Epithelial cell of esophagus (primary cell): Measurements from ENCODE around the gene DOCK8.

Experiments used
- DNase-seq: peaks from one replicate; pipeline ENCODE4 v3.0.0; 2010; ENCODE audit warnings: low read depth
- H3K4me3 ChIP-seq: 2 replicates; pipeline ENCODE4 v1.5.1; 2011; ENCODE audit warnings: mild to moderate bottlenecking, low read length, control low read depth
- TF ChIP-seq, protein P1 (sequence below): IDR thresholded peaks from 2 replicates; pipeline ENCODE4 v1.5.1; 2011; ENCODE audit warnings: low read depth, mild to moderate bottlenecking, low read length, control low read depth, inconsistent platforms; ENCODE audit not compliant: insufficient read depth; ENCODE audit errors: missing control alignments

DOCK8 gene

DNA sequence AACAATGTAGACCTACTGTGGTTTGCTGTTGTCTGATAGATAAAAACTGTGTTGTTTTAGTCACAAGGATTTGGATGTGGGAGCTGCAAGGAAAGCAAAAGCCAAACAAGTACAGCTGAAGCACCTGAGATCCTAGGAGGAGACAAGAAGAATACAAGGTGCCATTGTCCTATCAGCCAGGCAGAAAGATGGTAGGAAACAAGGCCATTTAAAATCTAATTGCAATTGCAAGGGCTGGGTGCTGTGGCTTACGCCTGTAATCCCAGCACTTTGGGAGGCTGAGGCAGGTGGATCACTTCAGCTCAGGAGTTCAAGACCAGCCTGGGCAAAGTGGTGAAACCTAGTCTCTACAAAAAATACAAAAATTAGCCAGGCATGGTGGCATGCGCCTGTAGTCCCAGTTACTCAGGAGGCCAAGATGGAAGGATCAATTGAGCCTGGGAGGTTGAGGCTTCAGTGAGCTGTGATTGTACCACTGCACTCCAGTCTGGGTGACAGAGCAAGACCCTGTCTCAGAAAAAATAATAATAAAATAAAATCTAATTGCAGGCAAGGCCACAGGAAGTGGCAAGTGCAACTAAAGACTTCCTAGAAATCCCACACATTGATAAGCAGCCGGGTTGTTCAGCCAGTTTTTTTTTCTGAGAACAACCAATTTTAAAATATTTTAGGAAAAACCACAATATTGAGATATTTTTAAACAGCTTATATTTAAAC lies 22.6 kb downstream of the DOCK8 start:
- no peak overlapping the region for H3K4me3 ChIP-seq
- TF ChIP-seq, protein P1, sequence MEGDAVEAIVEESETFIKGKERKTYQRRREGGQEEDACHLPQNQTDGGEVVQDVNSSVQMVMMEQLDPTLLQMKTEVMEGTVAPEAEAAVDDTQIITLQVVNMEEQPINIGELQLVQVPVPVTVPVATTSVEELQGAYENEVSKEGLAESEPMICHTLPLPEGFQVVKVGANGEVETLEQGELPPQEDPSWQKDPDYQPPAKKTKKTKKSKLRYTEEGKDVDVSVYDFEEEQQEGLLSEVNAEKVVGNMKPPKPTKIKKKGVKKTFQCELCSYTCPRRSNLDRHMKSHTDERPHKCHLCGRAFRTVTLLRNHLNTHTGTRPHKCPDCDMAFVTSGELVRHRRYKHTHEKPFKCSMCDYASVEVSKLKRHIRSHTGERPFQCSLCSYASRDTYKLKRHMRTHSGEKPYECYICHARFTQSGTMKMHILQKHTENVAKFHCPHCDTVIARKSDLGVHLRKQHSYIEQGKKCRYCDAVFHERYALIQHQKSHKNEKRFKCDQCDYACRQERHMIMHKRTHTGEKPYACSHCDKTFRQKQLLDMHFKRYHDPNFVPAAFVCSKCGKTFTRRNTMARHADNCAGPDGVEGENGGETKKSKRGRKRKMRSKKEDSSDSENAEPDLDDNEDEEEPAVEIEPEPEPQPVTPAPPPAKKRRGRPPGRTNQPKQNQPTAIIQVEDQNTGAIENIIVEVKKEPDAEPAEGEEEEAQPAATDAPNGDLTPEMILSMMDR = no peak
- DNase-seq = no peak

DNA sequence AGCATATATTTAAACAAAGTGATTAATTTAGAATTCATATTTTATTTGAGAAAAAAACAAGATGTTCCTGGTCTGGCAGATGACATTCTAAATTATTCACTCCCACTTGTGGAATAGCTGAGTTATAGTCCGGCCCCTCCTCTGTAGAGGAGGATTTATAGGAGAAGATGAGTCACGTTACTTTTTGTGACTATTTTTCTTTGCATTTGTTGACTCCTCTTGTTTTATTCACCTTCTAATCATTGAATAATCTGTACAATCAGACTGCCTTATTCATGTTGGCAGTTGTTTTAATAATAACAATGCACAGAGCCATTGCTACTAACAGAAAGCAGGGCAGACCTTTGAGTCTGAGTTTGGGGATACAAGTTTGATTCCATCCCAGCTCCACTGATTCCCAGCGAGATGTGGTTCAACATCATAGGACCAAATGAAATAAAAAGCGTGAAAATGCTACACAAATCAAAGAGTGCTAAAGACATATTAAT lies 23.2 kb downstream of the DOCK8 start:
- H3K4me3 ChIP-seq = no peak overlapping the region
- TF ChIP-seq, protein P1 = no peak
- no peak for DNase-seq

DNA sequence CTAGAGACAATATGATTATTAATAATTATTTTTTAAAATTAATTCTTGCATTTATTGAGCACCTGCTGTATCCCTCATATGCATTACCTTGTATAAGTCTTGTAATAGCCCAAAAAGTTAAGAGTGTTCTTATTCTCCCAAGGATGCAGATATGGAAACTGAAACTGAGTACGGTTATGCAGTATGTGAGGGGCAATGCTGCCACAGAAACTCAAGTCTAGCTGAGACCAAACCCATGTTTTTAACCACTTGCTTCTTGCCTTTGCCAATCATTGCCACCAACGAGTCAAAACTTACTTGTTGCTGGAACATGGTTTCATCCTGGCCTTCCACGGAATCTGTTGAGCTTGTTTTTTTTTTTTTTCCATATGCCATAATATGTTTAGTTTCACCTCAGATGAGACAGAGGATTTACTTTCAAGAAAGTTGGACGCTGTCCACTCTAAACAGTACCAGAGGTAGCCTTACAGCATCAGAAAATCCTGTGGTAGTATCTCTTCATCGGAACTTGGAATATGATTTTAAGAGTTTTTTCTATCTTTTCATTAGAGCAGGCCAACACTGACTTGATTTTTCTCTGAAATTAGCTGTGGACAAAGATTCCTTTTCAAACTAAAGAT lies 27.9 kb downstream of the DOCK8 start:
- no peak for DNase-seq
- TF ChIP-seq, protein P1 = no peak
- no peak overlapping the region for H3K4me3 ChIP-seq

DNA sequence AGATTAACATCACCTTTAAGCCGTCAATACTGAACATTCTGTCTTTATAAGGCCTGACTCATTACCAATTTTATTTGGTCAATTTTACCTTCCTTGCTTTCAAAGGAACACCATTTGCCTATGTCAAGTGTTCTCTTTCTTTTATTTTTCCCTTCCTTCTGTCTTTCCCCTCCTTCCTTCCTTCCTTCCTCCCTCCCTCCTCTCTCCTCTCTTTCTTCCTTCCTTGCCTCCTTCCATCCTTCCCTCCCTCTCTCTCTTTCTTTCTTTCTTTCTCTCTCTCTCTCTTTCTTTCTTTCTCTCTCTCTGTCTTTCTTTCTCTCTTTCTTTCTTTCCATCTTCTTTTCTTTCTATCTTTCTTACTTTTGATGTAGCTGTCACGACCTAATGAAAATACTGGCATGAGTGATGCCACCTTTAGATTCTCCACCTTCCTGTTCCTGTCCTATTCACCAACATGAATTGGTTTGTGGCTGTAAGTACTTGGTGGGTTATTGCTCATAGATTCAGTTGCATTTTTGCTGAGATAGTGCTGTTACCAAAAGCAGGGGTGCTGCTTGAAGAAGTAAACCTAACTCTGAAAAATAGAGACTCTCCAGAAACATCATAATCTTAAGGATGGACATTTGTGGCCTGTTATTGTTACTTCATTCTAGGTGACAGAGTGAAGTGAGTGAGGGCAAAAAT lies 33.8 kb downstream of the DOCK8 start:
- no peak for DNase-seq
- no peak overlapping the region for H3K4me3 ChIP-seq
- TF ChIP-seq, protein P1 = no peak

DNA sequence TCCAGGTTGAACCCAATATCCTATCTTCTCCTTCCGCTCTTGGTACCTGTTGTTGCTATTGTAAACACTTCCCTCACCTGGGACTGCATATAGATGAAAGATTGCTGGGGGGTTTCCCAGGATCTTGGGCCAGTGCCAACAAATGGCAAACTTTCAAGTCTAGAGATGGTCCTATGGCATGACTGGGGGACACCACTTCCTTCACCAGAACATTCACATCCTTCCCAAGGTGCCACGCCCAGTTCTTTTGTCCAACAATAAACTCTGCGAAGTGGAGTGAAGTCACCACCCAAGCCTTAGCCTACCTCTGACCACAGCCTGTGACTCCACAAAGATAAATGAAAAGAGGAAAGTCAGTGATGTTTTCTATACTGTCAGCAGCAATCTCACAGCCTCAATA lies 34.4 kb downstream of the DOCK8 start:
- peak; percentile 12 for DNase-seq
- TF ChIP-seq, protein P1 = no peak
- H3K4me3 ChIP-seq = no peak overlapping the region

DNA sequence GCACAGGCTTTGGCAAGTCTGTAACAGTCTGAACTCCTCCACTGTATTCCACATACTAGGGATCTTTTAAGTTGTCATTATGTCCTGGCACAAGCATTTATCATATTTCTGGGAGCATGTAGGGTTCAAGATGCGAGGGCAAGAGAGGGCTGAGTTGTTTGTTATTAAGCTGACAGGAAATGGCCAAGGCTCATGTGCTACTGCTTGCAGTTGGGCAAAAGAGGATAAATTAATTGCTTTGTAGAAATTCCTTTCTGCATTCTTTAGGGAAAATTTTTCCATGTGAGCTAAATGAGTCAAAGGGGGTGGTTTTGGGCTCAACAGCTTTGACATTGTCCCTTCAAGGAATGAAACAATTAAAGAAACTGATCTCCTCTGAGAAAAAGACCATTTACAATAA lies 35.4 kb downstream of the DOCK8 start:
- no peak for DNase-seq
- TF ChIP-seq, protein P1 = no peak

More for the DNA sequence above, 35.4 kb downstream of the DOCK8 start:
- H3K4me3 ChIP-seq = no peak overlapping the region
